ENCODE data around the gene HS6ST3.

DNA sequence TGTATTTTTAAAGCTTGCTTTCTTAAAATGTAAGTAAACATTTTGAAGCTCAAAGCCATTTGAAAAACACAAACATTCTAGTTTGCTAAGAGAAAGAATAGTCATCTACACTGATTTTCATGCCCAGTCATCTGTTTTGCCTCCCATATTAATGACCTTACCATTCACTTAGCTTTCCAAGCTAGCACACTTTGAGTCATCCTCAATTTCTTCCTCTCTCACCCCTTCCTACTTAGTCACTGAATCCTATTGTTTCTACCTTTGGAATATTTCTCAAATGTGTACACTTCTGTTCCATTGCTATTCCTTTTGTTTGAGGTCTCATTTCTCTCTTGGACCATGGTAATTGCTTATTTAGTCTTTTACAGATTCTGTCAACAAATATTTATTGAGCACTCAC, 7.3 kb upstream of the HS6ST3 start:
- TF ChIP-seq, protein P1, sequence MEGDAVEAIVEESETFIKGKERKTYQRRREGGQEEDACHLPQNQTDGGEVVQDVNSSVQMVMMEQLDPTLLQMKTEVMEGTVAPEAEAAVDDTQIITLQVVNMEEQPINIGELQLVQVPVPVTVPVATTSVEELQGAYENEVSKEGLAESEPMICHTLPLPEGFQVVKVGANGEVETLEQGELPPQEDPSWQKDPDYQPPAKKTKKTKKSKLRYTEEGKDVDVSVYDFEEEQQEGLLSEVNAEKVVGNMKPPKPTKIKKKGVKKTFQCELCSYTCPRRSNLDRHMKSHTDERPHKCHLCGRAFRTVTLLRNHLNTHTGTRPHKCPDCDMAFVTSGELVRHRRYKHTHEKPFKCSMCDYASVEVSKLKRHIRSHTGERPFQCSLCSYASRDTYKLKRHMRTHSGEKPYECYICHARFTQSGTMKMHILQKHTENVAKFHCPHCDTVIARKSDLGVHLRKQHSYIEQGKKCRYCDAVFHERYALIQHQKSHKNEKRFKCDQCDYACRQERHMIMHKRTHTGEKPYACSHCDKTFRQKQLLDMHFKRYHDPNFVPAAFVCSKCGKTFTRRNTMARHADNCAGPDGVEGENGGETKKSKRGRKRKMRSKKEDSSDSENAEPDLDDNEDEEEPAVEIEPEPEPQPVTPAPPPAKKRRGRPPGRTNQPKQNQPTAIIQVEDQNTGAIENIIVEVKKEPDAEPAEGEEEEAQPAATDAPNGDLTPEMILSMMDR (IDR thresholded peaks at IDR 0.05 in 4 of 5, conservative IDR thresholded peaks at IDR 0.05 in 1 of 5), result no peak
- no peak for TF ChIP-seq POLR2A (IDR thresholded peaks at IDR 0.05)
